ENCODE measurements around the gene DOCK2. TPM values are rescaled to one million over a fixed set of nuclear protein-coding genes. Genes with fewer than 3 reads are reported as not detected.

The DOCK2 gene
- total and polyA plus RNA-seq, 9 of the 15 experiments (the other 6 are each of a cell fraction or from before 2014, with no cell fraction given): 4.5 to 42.6 (median 20.5) TPM

- WGBS (ENCODE audit: insufficient coverage, low coverage, missing lambda C conversion rate): 0% methylated on average over 7 of the region's 7 CpGs
- in situ Hi-C loops (cut with MboI) (no loop called here), intact Hi-C loops (cut with micrococcal nuclease) (no loop called here)
- TF ChIP-seq SREBF1 (IDR thresholded peaks at IDR 0.05; ENCODE audit: borderline replicate concordance, low read depth, low read length): no peak
- no peak for TF ChIP-seq RAD51 (IDR thresholded peaks at IDR 0.05; ENCODE audit: borderline replicate concordance, low read depth)
- no peak for TF ChIP-seq RFX1 (IDR thresholded peaks at IDR 0.05)
- TF ChIP-seq PHF20 (IDR thresholded peaks at IDR 0.05; ENCODE audit: partially characterized antibody): no peak
- no peak for TF ChIP-seq HINFP (tag; conservative IDR thresholded peaks at IDR 0.05; ENCODE audit: low read depth)
- TF ChIP-seq FOS (IDR thresholded peaks at IDR 0.05; ENCODE audit: extremely low read depth, insufficient read length): no peak
- TF ChIP-seq YBX1 (IDR thresholded peaks at IDR 0.05): no peak
- no peak for TF ChIP-seq MCM5 (IDR thresholded peaks at IDR 0.05; ENCODE audit: low read depth)
- no peak for TF ChIP-seq ZNF175 (CRISPR knock-in tag; IDR thresholded peaks at IDR 0.05; ENCODE audit: low read depth)
- no peak for TF ChIP-seq MECOM (CRISPR knock-in tag; IDR thresholded peaks at IDR 0.05)
- TF ChIP-seq ZNF764 (CRISPR knock-in tag; IDR thresholded peaks at IDR 0.05; ENCODE audit: low read depth): no peak
- TF ChIP-seq ZNF398 (CRISPR knock-in tag; IDR thresholded peaks at IDR 0.05): no peak
- no peak for TF ChIP-seq PHF8 (IDR thresholded peaks at IDR 0.05; ENCODE audit: borderline replicate concordance, low read length)
- TF ChIP-seq KAT2B (IDR thresholded peaks at IDR 0.05; ENCODE audit: low read depth, low read length): no peak
- TF ChIP-seq HMG20A (CRISPR knock-in tag; conservative IDR thresholded peaks at IDR 0.05): no peak
- TF ChIP-seq THAP7 (CRISPR knock-in tag; IDR thresholded peaks at IDR 0.05): no peak
- TF ChIP-seq SPI1 (IDR thresholded peaks at IDR 0.05; ENCODE audit: borderline replicate concordance, low read depth, low read length): no peak
- TF ChIP-seq ZNF239 (CRISPR knock-in tag; IDR thresholded peaks at IDR 0.05): no peak
- no peak for TF ChIP-seq PTRF (tag; IDR thresholded peaks at IDR 0.05)
- no peaks in the 10 kb centered on the region for H3K79me2 ChIP-seq (ENCODE audit: control insufficient read depth, insufficient read depth, low read length)
- ATAC-seq (no peak), FAIRE-seq (no peak), DNase-seq (ENCODE audit: extremely low read depth in 1 of 4, low spot score in 3 of 4) (no peak)
- no peaks in the 10 kb centered on the region for H3K9me3 ChIP-seq (replicated peaks; ENCODE audit: control insufficient read depth, insufficient read depth, low read depth, low read length)
- 0 out of 2 replicates have a peak, but pooled peaks cover under 1% of the 10 kb centered on the region for H4K20me1 ChIP-seq (replicated peaks; ENCODE audit: control insufficient read depth, insufficient read depth, low read length)
- no peak overlapping the region for H3K9ac ChIP-seq (ENCODE audit: insufficient read depth in 1 of 2, low read depth in 2 of 2, low read length in 2 of 2)
- no peak overlapping the region for H3K27ac ChIP-seq (ENCODE audit: extremely low read depth, low read depth, low read length)
- POLR2A ChIA-PET: no interaction called here
- no TSS peak for BruUV-seq (replicated peaks)
- no peak overlapping the region for H2AFZ ChIP-seq (ENCODE audit: low read depth, low read length)
- H3K4me1 ChIP-seq (replicated peaks in 1 of 2; ENCODE audit: control insufficient read depth in 2 of 2, insufficient read depth in 2 of 2, low read length in 2 of 2): no peaks in the 10 kb centered on the region
- peaks cover 3 to 26% of the 10 kb centered on the region in 2 experiments; a peak in 3 of 5 replicates for H3K27me3 ChIP-seq (ENCODE audit: control insufficient read depth in 2 of 2, insufficient read depth in 2 of 2, low read length in 2 of 2)
- no peak overlapping the region for H3K4me2 ChIP-seq (ENCODE audit: insufficient read depth, low read length)
- H3K9me1 ChIP-seq (ENCODE audit: control insufficient read depth, insufficient read depth, low read length): no peaks in the 10 kb centered on the region
- no peak overlapping the region for H3K4me3 ChIP-seq
- CTCF ChIA-PET (ENCODE audit: low intra/inter-chr PET ratio): no interaction called here
- no peaks in the 10 kb centered on the region for H3K36me3 ChIP-seq (ENCODE audit: control insufficient read depth, insufficient read depth, low read length)
Observed at GRCh38 chr5:170114271-170114670, 477.2 kb downstream of the DOCK2 start.

All from K562 (cell line).